Embryonic facial prominence (tissue), 1 donor: ENCODE data around the gene BUB1.
"Not testable (repeated sequence)": the region's sequence is repeated elsewhere in the genome, so short reads cannot be mapped to it uniquely, and the experiment has no call there.

ENCODE experiments used
- DNase-seq: peaks from one replicate; pipeline ENCODE4 v3.0.0-alpha.2; 2016; ENCODE audit errors: extremely low spot score

BUB1 gene

GRCh38 chr2:110602139-110602538 is 75.7 kb downstream of the BUB1 start:
- not testable (repeated sequence) for DNase-seq

DNA sequence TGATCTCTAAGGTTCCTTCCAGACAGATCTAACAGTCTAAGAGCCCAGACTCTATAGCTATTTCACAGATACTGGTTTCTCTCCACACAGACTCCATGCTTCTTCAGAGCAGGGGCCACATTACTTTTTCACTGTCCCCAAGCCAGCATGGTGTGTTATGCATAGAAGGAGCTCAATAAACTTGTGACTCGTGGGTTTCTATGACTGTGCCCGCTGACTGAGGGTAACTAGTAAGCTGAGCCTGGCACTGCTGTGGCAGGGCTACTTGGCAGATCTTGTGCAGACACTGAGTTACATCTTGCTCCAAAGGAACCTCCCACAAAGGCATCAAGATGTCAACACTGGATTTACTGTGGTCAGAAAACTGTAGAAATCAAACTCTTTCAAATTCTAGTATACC is 85.9 kb downstream of the BUB1 start:
- not testable (repeated sequence) for DNase-seq

DNA sequence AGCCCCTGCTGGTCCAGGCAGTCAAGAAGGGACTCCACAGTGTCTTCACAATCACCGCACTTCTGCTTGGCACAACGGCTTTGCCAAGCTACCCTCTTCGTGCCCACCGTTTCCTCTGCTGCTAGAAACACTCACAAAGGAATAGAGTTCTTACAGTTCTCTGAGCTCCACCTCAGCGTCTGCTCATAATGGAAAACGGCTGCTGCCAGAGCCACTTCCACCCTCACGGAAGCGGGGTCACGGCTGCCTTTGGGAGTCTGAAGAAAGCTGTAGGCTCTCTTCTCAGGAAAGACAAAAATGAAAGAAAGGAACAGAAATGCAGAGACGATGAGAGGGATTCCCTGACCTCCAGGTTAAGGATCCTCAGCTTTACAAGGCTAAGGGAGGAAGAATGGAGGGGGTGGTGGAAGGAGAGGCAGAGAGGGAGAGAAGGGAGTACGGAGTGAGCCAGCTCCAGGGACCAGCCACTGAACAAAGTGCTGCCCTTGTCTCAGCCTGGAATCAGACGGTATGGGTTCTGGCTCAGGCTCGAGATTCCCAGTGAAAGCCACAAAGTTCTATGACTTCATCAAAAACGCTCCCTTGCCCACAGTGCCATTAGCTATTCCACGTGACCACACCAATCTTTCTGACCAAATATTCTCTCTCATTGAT is 88.1 kb downstream of the BUB1 start:
- not testable (repeated sequence) for DNase-seq

- DNase-seq: not testable (repeated sequence)
These were observed 89.3 kb downstream of the BUB1 start for GRCh38 chr2:110588520-110588919.
